ENCODE data around the gene USH2A.

USH2A gene

DNA sequence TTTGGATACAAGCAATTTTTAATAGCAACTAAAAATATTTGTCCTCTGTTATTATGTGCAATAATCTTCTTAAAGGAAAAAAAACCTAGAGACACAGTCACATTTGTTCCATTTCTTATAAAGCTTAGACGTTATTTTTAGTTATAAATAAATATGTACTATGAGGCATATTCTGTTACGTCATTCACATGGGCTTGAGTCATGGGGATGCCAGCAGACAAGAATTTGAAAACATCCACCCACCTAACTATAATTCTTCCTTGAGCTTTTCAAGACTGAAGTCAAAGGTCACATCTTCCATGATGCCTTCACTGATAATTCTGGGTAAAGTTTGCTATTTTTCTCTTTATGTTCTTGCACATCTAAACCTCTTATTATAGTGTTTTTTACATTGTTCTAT lies 587.3 kb downstream of the USH2A start:
- Histone ChIP-seq H2AK5ac (ENCODE audit: low read depth, low read length) (no peak overlapping the region), H3K4me1 (ENCODE audit: control insufficient read depth in 2 of 2, insufficient read depth in 1 of 2, low read depth in 1 of 2, low read length in 2 of 2) (no peaks in the 10 kb centered on the region), H2BK120ac (ENCODE audit: low read depth, low read length) (no peak overlapping the region), H2BK15ac (ENCODE audit: low read length) (no peak overlapping the region), H3K9ac (ENCODE audit: low read depth, low read length, poor library complexity) (no peak overlapping the region), H2AFZ (ENCODE audit: low read length) (no peak overlapping the region), H3K36me3 (replicated peaks in 1 of 2; ENCODE audit: control insufficient read depth in 2 of 2, insufficient read depth in 2 of 2, low read length in 2 of 2) (no peaks in the 10 kb centered on the region), H3K18ac (ENCODE audit: low read length) (no peak overlapping the region), H3K4me3 (ENCODE audit: low read length in 2 of 2) (no peak overlapping the region), H4K8ac (ENCODE audit: low read depth, low read length) (no peak overlapping the region), H4K91ac (ENCODE audit: low read depth, low read length, poor library complexity) (no peak overlapping the region), H3K27ac (replicated peaks; ENCODE audit: low read length) (no peak overlapping the region), H3K9me3 (replicated peaks in 1 of 2; ENCODE audit: control insufficient read depth in 2 of 2, insufficient read depth in 1 of 2, low read depth in 1 of 2, low read length in 2 of 2) (no peaks in the 10 kb centered on the region), H3K4ac (ENCODE audit: low read length) (no peak overlapping the region), H3K27me3 (ENCODE audit: control insufficient read depth in 3 of 3, insufficient read depth in 3 of 3, low read depth in 1 of 3, low read length in 3 of 3) (no peaks in the 10 kb centered on the region), H2BK5ac (ENCODE audit: low read length) (no peak overlapping the region), H3K79me1 (ENCODE audit: low read depth, low read length) (no peaks in the 10 kb centered on the region), H3K4me2 (ENCODE audit: insufficient read depth, low read length, poor library complexity, severe bottlenecking) (no peak overlapping the region), H3K23ac (ENCODE audit: low read depth, low read length, poor library complexity) (no peak overlapping the region), H2BK12ac (ENCODE audit: low read length) (no peak overlapping the region), H3K14ac (ENCODE audit: low read length) (no peak overlapping the region)
- DNase-seq (ENCODE audit: low spot score): no peak
- WGBS, 2 donors (ENCODE audit: extremely low coverage in 2 of 2, insufficient read length in 2 of 2, insufficient replicate concordance in 1 of 2): no CpG with 5 or more reads among the region's 2 CpGs

- no peaks in the 10 kb centered on the region for H3K79me1 ChIP-seq (ENCODE audit: low read depth, low read length)
- no peaks in the 10 kb centered on the region for H3K27me3 ChIP-seq (ENCODE audit: control insufficient read depth in 3 of 3, insufficient read depth in 3 of 3, low read depth in 1 of 3, low read length in 3 of 3)
- WGBS, 2 donors (ENCODE audit: extremely low coverage in 2 of 2, insufficient read length in 2 of 2, insufficient replicate concordance in 1 of 2): no CpG with 5 or more reads among the region's 3 CpGs
- no peaks in the 10 kb centered on the region for H3K9me3 ChIP-seq (replicated peaks in 1 of 2; ENCODE audit: control insufficient read depth in 2 of 2, insufficient read depth in 1 of 2, low read depth in 1 of 2, low read length in 2 of 2)
- no peak for DNase-seq (ENCODE audit: low spot score)
- H3K4ac ChIP-seq (ENCODE audit: low read length): no peak overlapping the region
- no peak overlapping the region for H4K8ac ChIP-seq (ENCODE audit: low read depth, low read length)
- H3K27ac ChIP-seq (replicated peaks; ENCODE audit: low read length): no peak overlapping the region
- no peak overlapping the region for H3K18ac ChIP-seq (ENCODE audit: low read length)
- H2AFZ ChIP-seq (ENCODE audit: low read length): no peak overlapping the region
- no peak overlapping the region for H4K91ac ChIP-seq (ENCODE audit: low read depth, low read length, poor library complexity)
- H3K4me2 ChIP-seq (ENCODE audit: insufficient read depth, low read length, poor library complexity, severe bottlenecking): no peak overlapping the region
- H3K4me3 ChIP-seq (ENCODE audit: low read length in 2 of 2): no peak overlapping the region
- no peak overlapping the region for H3K23ac ChIP-seq (ENCODE audit: low read depth, low read length, poor library complexity)
- H2BK5ac ChIP-seq (ENCODE audit: low read length): no peak overlapping the region
- H3K36me3 ChIP-seq (replicated peaks in 1 of 2; ENCODE audit: control insufficient read depth in 2 of 2, insufficient read depth in 2 of 2, low read length in 2 of 2): no peaks in the 10 kb centered on the region
- H2BK15ac ChIP-seq (ENCODE audit: low read length): no peak overlapping the region
- no peak overlapping the region for H3K9ac ChIP-seq (ENCODE audit: low read depth, low read length, poor library complexity)
- no peaks in the 10 kb centered on the region for H3K4me1 ChIP-seq (ENCODE audit: control insufficient read depth in 2 of 2, insufficient read depth in 1 of 2, low read depth in 1 of 2, low read length in 2 of 2)
- H3K14ac ChIP-seq (ENCODE audit: low read length): no peak overlapping the region
- H2AK5ac ChIP-seq (ENCODE audit: low read depth, low read length): no peak overlapping the region
- H2BK12ac ChIP-seq (ENCODE audit: low read length): no peak overlapping the region
- H2BK120ac ChIP-seq (ENCODE audit: low read depth, low read length): no peak overlapping the region
Observed at GRCh38 chr1:215833941-215834729, 589.1 kb downstream of the USH2A start.

- Histone ChIP-seq H2AFZ (ENCODE audit: low read length) (peak overlapping the region; percentile 24), H3K27ac (replicated peaks; ENCODE audit: low read length) (no peak overlapping the region), H3K9ac (ENCODE audit: low read depth, low read length, poor library complexity) (no peak overlapping the region), H3K4me3 (ENCODE audit: low read length in 2 of 2) (no peak overlapping the region), H4K91ac (ENCODE audit: low read depth, low read length, poor library complexity) (no peak overlapping the region), H3K79me1 (ENCODE audit: low read depth, low read length) (no peaks in the 10 kb centered on the region), H2BK12ac (ENCODE audit: low read length) (no peak overlapping the region), H3K4ac (ENCODE audit: low read length) (no peak overlapping the region), H3K27me3 (ENCODE audit: control insufficient read depth in 3 of 3, insufficient read depth in 3 of 3, low read depth in 1 of 3, low read length in 3 of 3) (no peaks in the 10 kb centered on the region), H2BK5ac (ENCODE audit: low read length) (no peak overlapping the region), H3K4me1 (ENCODE audit: control insufficient read depth in 2 of 2, insufficient read depth in 1 of 2, low read depth in 1 of 2, low read length in 2 of 2) (no peaks in the 10 kb centered on the region), H3K4me2 (ENCODE audit: insufficient read depth, low read length, poor library complexity, severe bottlenecking) (no peak overlapping the region), H3K18ac (ENCODE audit: low read length) (no peak overlapping the region), H3K36me3 (replicated peaks in 1 of 2; ENCODE audit: control insufficient read depth in 2 of 2, insufficient read depth in 2 of 2, low read length in 2 of 2) (no peaks in the 10 kb centered on the region), H4K8ac (ENCODE audit: low read depth, low read length) (no peak overlapping the region), H2BK15ac (ENCODE audit: low read length) (no peak overlapping the region), H2AK5ac (ENCODE audit: low read depth, low read length) (no peak overlapping the region), H2BK120ac (ENCODE audit: low read depth, low read length) (no peak overlapping the region), H3K9me3 (replicated peaks in 1 of 2; ENCODE audit: control insufficient read depth in 2 of 2, insufficient read depth in 1 of 2, low read depth in 1 of 2, low read length in 2 of 2) (no peaks in the 10 kb centered on the region), H3K23ac (ENCODE audit: low read depth, low read length, poor library complexity) (no peak overlapping the region), H3K14ac (ENCODE audit: low read length) (no peak overlapping the region)
- DNase-seq (ENCODE audit: low spot score): no peak
- WGBS, 2 donors (ENCODE audit: extremely low coverage in 2 of 2, insufficient read length in 2 of 2, insufficient replicate concordance in 1 of 2): no CpG with 5 or more reads among the region's 7 CpGs
Observed at GRCh38 chr1:215830226-215830810, 592.9 kb downstream of the USH2A start.

- Histone ChIP-seq H3K23ac (ENCODE audit: low read depth, low read length, poor library complexity) (no peak overlapping the region), H3K36me3 (replicated peaks in 1 of 2; ENCODE audit: control insufficient read depth in 2 of 2, insufficient read depth in 2 of 2, low read length in 2 of 2) (no peaks in the 10 kb centered on the region), H3K9ac (ENCODE audit: low read depth, low read length, poor library complexity) (no peak overlapping the region), H4K8ac (ENCODE audit: low read depth, low read length) (no peak overlapping the region), H2BK15ac (ENCODE audit: low read length) (no peak overlapping the region), H3K14ac (ENCODE audit: low read length) (no peak overlapping the region), H3K27me3 (ENCODE audit: control insufficient read depth in 3 of 3, insufficient read depth in 3 of 3, low read depth in 1 of 3, low read length in 3 of 3) (no peaks in the 10 kb centered on the region), H3K9me3 (replicated peaks in 1 of 2; ENCODE audit: control insufficient read depth in 2 of 2, insufficient read depth in 1 of 2, low read depth in 1 of 2, low read length in 2 of 2) (no peaks in the 10 kb centered on the region), H3K27ac (replicated peaks; ENCODE audit: low read length) (no peak overlapping the region), H2AFZ (ENCODE audit: low read length) (no peak overlapping the region), H2BK120ac (ENCODE audit: low read depth, low read length) (no peak overlapping the region), H3K4me2 (ENCODE audit: insufficient read depth, low read length, poor library complexity, severe bottlenecking) (no peak overlapping the region), H4K91ac (ENCODE audit: low read depth, low read length, poor library complexity) (no peak overlapping the region), H3K18ac (ENCODE audit: low read length) (no peak overlapping the region), H3K4me3 (ENCODE audit: low read length in 2 of 2) (no peak overlapping the region), H3K4ac (ENCODE audit: low read length) (no peak overlapping the region), H2BK5ac (ENCODE audit: low read length) (no peak overlapping the region), H3K79me1 (ENCODE audit: low read depth, low read length) (no peaks in the 10 kb centered on the region), H2BK12ac (ENCODE audit: low read length) (no peak overlapping the region), H3K4me1 (ENCODE audit: control insufficient read depth in 2 of 2, insufficient read depth in 1 of 2, low read depth in 1 of 2, low read length in 2 of 2) (no peaks in the 10 kb centered on the region), H2AK5ac (ENCODE audit: low read depth, low read length) (no peak overlapping the region)
- DNase-seq (ENCODE audit: low spot score): no peak
Observed at GRCh38 chr1:215825056-215825455, 598.2 kb downstream of the USH2A start.

Data from neuronal stem cell (in vitro differentiated cells).